HEK293T (cell line): Measurements from ENCODE around the gene LRMDA.

Experiments used
- ARNT ChIP-seq: fragments of 450-650 bp; IDR thresholded peaks from 2 replicates; pipeline ENCODE4 v1.6.1; 2017; ENCODE audit warnings: mild to moderate bottlenecking
- BHLHE40 ChIP-seq: fragments of 450-650 bp; IDR thresholded peaks from 2 replicates; pipeline ENCODE4 v1.6.1; 2016; ENCODE audit warnings: mild to moderate bottlenecking, moderate library complexity, borderline replicate concordance
- FOXK2 ChIP-seq: fragments of 450-650 bp; IDR thresholded peaks from 2 replicates; pipeline ENCODE4 v1.6.1; 2016; ENCODE audit warnings: mild to moderate bottlenecking
- FOXM1 ChIP-seq: fragments of 450-650 bp; IDR thresholded peaks from 2 replicates; pipeline ENCODE4 v1.6.1; 2017; ENCODE audit warnings: mild to moderate bottlenecking, borderline replicate concordance
- HDGF ChIP-seq: fragments of 450-650 bp; IDR thresholded peaks from 2 replicates; pipeline ENCODE4 v1.6.1; 2017; ENCODE audit warnings: antibody characterized with exemption, borderline replicate concordance
- L3MBTL2 ChIP-seq: fragments of 450-650 bp; conservative IDR thresholded peaks from 2 replicates; pipeline ENCODE4 v1.6.1; 2016; ENCODE audit warnings: mild to moderate bottlenecking
- LEF1 ChIP-seq: fragments of 450-650 bp; IDR thresholded peaks from 2 replicates; pipeline ENCODE4 v1.6.1; 2017; ENCODE audit warnings: mild to moderate bottlenecking, borderline replicate concordance
- PKNOX1 ChIP-seq: fragments of 450-650 bp; IDR thresholded peaks from 2 replicates; pipeline ENCODE4 v1.6.1; 2016
- SP1 ChIP-seq: fragments of 450-650 bp; IDR thresholded peaks from 2 replicates; pipeline ENCODE4 v1.6.1; 2017
- SUZ12 ChIP-seq: fragments of 450-650 bp; IDR thresholded peaks from 2 replicates; pipeline ENCODE4 v1.6.1; 2016; ENCODE audit warnings: mild to moderate bottlenecking
- ZNF384 ChIP-seq: fragments of 450-650 bp; IDR thresholded peaks from 2 replicates; pipeline ENCODE4 v1.6.1; 2016

- TF ChIP-seq FOXM1 (no peak), ARNT (no peak), BHLHE40 (no peak), HDGF (no peak), FOXK2 (no peak), L3MBTL2 (no peak), SP1 (no peak), LEF1 (no peak), PKNOX1 (no peak), SUZ12 (no peak), ZNF384 (no peak)
Measured at GRCh38 chr10:76554033-76554408, 1122.6 kb downstream of the LRMDA start.
